Fibroblast of lung (primary cell): ENCODE data around the gene ZNF26.

Experiments
- CTCF ChIP-seq, 2 donors: IDR thresholded peaks in 1 of 2; conservative IDR thresholded peaks in 1 of 2; 1 replicate in 1 of 2; 2 replicates in 1 of 2; pipeline ENCODE4 v1.5.1; 2011 to 2012; ENCODE audit warnings: low read length in 2 of 2, control low read depth in 1 of 2, inconsistent platforms in 1 of 2, low read depth in 1 of 2, mild to moderate bottlenecking in 1 of 2
- EZH2 ChIP-seq: IDR thresholded peaks from 2 replicates; pipeline ENCODE4 v1.5.1; 2012; ENCODE audit warnings: low read length, control low read depth, mild to moderate bottlenecking; ENCODE audit errors: missing control alignments

- TF ChIP-seq CTCF (conservative IDR thresholded peaks at IDR 0.05 in 1 of 2, IDR thresholded peaks at IDR 0.05 in 1 of 2; ENCODE audit: low read depth in 1 of 2, low read length in 2 of 2) (no peak), EZH2 (no peak)
Observed at GRCh38 chr12:133061954-133062353, 75.8 kb downstream of the ZNF26 start.
